GM12874 (cell line): ENCODE measurements around the gene ZNF469.

ENCODE experiments used
- CTCF ChIP-seq: IDR thresholded peaks from 2 replicates; pipeline ENCODE4 v1.5.1; 2011; ENCODE audit warnings: low read depth, mild to moderate bottlenecking, control low read depth, low read length, moderate library complexity; ENCODE audit not compliant: insufficient read depth

Gene ZNF469

GRCh38 chr16:88373211-88373610 is 9.5 kb upstream of the ZNF469 start:
- no peak for TF ChIP-seq CTCF

GRCh38 chr16:88373927-88374492 is 8.7 kb upstream of the ZNF469 start:
- TF ChIP-seq CTCF: no peak

DNA sequence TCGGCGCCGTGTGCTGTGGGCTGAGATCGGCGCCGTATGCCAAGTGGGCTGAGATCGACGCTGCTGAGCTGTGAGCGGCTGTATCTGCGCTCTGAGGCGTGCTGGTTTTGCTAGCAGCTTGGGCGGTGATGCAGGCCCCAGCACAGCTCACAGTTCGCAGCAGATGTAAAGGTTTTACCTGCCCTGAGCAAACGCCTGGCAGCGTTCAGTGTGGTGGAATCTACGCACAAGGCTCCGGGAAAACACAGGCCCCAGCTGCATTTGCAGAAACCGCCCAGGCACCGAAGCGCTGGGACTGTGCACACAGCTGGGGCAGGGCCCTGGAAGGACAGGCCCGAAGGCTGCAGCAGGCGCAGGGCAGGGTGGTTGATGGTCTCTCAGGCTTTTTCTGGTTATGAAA is 8.0 kb upstream of the ZNF469 start:
- no peak for TF ChIP-seq CTCF

GRCh38 chr16:88375236-88375975 is 7.4 kb upstream of the ZNF469 start:
- TF ChIP-seq CTCF: no peak

DNA sequence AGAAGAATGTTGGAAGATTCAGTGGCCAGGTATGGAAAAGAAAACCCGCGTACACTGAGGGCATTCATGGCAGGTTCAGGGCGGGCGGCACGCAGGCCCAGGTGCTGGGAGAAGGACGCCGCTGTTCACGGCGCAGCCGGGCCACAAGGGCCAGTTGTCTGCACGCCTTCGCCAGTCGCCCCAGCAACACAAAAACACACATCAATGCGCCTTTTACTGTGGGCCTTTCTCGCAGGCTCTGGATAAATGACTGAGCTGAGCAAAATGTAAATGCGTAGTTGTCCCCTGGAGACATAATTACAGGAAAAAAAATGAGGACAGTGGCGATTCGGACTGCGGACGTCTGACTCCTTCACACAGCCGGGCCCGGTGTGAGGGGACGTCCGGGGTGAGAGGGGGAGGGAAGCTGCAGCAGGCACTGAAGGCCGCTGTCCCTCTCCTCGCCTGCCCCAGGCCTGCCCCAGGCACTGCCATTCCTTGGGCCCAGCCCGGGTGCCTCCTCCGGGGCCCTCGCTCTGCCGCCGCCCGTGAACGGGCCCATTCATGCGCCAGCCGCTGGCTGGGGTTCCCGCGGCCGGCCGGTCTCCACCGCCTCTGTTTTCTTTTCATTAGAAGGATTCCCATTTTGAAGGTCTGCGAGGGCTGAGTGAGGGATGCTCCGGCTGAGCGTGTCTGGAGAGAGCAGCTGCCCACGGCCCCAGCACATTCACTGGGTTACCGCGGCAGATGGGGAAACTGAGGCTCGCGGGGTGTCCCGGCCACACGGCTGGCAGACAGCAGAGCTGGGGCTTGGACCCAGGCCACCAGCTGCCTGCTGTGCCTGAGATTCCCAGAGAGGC is 6.5 kb upstream of the ZNF469 start:
- TF ChIP-seq CTCF: no peak

- no peak for TF ChIP-seq CTCF
Measured at GRCh38 chr16:88376835-88377726, 5.7 kb upstream of the ZNF469 start.
